ENCODE data around the gene DEDD. TPM values are rescaled to one million over a fixed set of nuclear protein-coding genes. Genes with fewer than 3 reads are reported as not detected.

Gene DEDD
- total RNA-seq, 3 donors from 2014 or later, result 28.7 to 39.0 (median 37.6) TPM

- H3K4me3 ChIP-seq, result no peak overlapping the region
- no peaks in the 10 kb centered on the region for H3K36me3 ChIP-seq
- intact Hi-C loops (cut with DNase I; ENCODE audit: low total_unique reads), result no loop called here
- no peak for TF ChIP-seq POLR2AphosphoS5 (IDR thresholded peaks at IDR 0.05)
- no peak for TF ChIP-seq CTCF (IDR thresholded peaks at IDR 0.05)
- TF ChIP-seq POLR2A (IDR thresholded peaks at IDR 0.05), result no peak
- no peaks in the 10 kb centered on the region for H3K27me3 ChIP-seq
- H3K9me3 ChIP-seq, result no peaks in the 10 kb centered on the region
- no peak for DNase-seq (ENCODE audit: low spot score in 2 of 2)
- H3K27ac ChIP-seq, result no peak overlapping the region
- peaks cover 0 to 11% of the 10 kb centered on the region in 2 donors for H3K4me1 ChIP-seq
Observed at GRCh38 chr1:161128591-161129420, 3.7 kb downstream of the DEDD start.

GRCh38 chr1:161127649-161128048 is 4.8 kb downstream of the DEDD start:
- DNase-seq (ENCODE audit: low spot score in 2 of 2), result no peak
- H3K4me3 ChIP-seq, result no peak overlapping the region
- H3K36me3 ChIP-seq, result peaks cover under 1% of the 10 kb centered on the region
- H3K9me3 ChIP-seq, result no peaks in the 10 kb centered on the region
- peaks cover 0 to 9% of the 10 kb centered on the region in 2 donors for H3K4me1 ChIP-seq
- TF ChIP-seq CTCF (IDR thresholded peaks at IDR 0.05) (no peak), POLR2A (IDR thresholded peaks at IDR 0.05) (no peak), POLR2AphosphoS5 (IDR thresholded peaks at IDR 0.05) (no peak)
- H3K27me3 ChIP-seq, result no peaks in the 10 kb centered on the region
- H3K27ac ChIP-seq, result no peak overlapping the region
- intact Hi-C loops (cut with DNase I; ENCODE audit: low total_unique reads), result no loop called here

- Histone ChIP-seq H3K9me3 (no peaks in the 10 kb centered on the region), H3K4me1 (peaks cover 8 to 17% of the 10 kb centered on the region in 2 donors), H3K36me3 (peaks cover 4% of the 10 kb centered on the region), H3K27ac (no peak overlapping the region), H3K27me3 (no peaks in the 10 kb centered on the region), H3K4me3 (no peak overlapping the region)
- no peak for DNase-seq (ENCODE audit: low spot score in 2 of 2)
- intact Hi-C loops (cut with DNase I; ENCODE audit: low total_unique reads), result no loop called here
- TF ChIP-seq POLR2A (IDR thresholded peaks at IDR 0.05) (no peak), POLR2AphosphoS5 (IDR thresholded peaks at IDR 0.05) (no peak), CTCF (IDR thresholded peaks at IDR 0.05) (no peak)
Observed at GRCh38 chr1:161122967-161123366, 9.5 kb downstream of the DEDD start.

DNA sequence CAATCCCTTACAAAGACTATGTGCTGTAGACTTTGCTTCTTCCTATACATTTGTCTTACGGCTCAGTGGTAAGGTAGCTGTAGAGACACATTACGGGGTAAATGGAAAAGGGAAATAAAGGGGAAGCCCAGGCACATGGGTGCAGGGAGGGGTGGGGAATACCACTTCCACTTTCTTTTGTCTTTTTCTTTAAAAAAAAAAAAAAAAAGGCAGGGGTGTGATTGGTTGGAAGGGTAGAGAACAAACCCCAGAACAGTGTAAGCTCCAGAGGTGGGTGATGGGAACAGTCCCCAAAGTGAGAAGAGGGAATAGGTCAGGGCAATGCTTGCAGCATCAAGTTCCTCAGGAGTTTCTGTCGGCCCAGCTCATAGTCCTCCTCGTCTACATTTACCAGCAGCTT is 10.6 kb downstream of the DEDD start:
- Histone ChIP-seq H3K4me3 (no peak overlapping the region), H3K27ac (no peak overlapping the region), H3K4me1 (peaks cover 8 to 21% of the 10 kb centered on the region in 2 donors), H3K9me3 (no peaks in the 10 kb centered on the region), H3K36me3 (peaks cover 4% of the 10 kb centered on the region), H3K27me3 (no peaks in the 10 kb centered on the region)
- intact Hi-C loops (cut with DNase I; ENCODE audit: low total_unique reads), result no loop called here
- TF ChIP-seq POLR2A (IDR thresholded peaks at IDR 0.05) (no peak), CTCF (IDR thresholded peaks at IDR 0.05) (no peak), POLR2AphosphoS5 (IDR thresholded peaks at IDR 0.05) (no peak)
- no peak for DNase-seq (ENCODE audit: low spot score in 2 of 2)

GRCh38 chr1:161121042-161121650 is 11.3 kb downstream of the DEDD start:
- Histone ChIP-seq H3K4me1 (peaks cover 8 to 25% of the 10 kb centered on the region in 2 donors), H3K9me3 (no peaks in the 10 kb centered on the region), H3K4me3 (no peak overlapping the region), H3K27me3 (no peaks in the 10 kb centered on the region), H3K36me3 (peaks cover 4% of the 10 kb centered on the region), H3K27ac (no peak overlapping the region)
- TF ChIP-seq POLR2A (IDR thresholded peaks at IDR 0.05), result no peak
- no peak for TF ChIP-seq POLR2AphosphoS5 (IDR thresholded peaks at IDR 0.05)
- TF ChIP-seq CTCF (IDR thresholded peaks at IDR 0.05), result no peak
- DNase-seq (ENCODE audit: low spot score in 2 of 2), result no peak
- intact Hi-C loops (cut with DNase I; ENCODE audit: low total_unique reads), result no loop called here
